Measurements from ENCODE around the gene GAPDH. TPM values are rescaled to one million over a fixed set of nuclear protein-coding genes. Genes with fewer than 3 reads are reported as not detected.
"Not testable (repeated sequence)": the region's sequence is repeated elsewhere in the genome, so short reads cannot be mapped to it uniquely, and the experiment has no call there.

GAPDH gene
- total RNA-seq, 2 donors from 2014 or later, result 311 to 476 TPM

- TF ChIP-seq POLR2A (IDR thresholded peaks at IDR 0.05) (no peak), CTCF (IDR thresholded peaks at IDR 0.05) (peak in 6 of 7 experiments; percentile 36 to 60 (median 50))
- H3K27me3 ChIP-seq, result no peaks in the 10 kb centered on the region
- 48 to 56% methylated on average over 19 to 22 of the region's 22 CpGs for WGBS, 2 donors
- H3K4me3 ChIP-seq, result no peak overlapping the region
- DNase-seq (peak; percentile 74 to 81 (median 76)), ATAC-seq (peak; percentile 60)
- intact Hi-C loops (cut with DNase I), result no loop called here
- H3K36me3 ChIP-seq (replicated peaks in 1 of 2; ENCODE audit: insufficient read depth in 1 of 2, low read depth in 2 of 2), result peaks cover under 1 to 2% of the 10 kb centered on the region in 2 donors
- peaks cover 36% of the 10 kb centered on the region for H3K4me1 ChIP-seq
- H3K27ac ChIP-seq, result peak overlapping the region in 1 of 4 donors; percentile 43
- H3K9me3 ChIP-seq, result no peaks in the 10 kb centered on the region
Measured at GRCh38 chr12:6554168-6555017, 20.1 kb downstream of the GAPDH start.

GRCh38 chr12:6555018-6555691 is 20.8 kb downstream of the GAPDH start:
- 15 to 40% methylated on average over 21 to 45 of the region's 61 CpGs for WGBS, 2 donors
- ATAC-seq (peak; percentile 1), DNase-seq (no peak)
- H3K27ac ChIP-seq, result peak overlapping the region in 1 of 4 donors; percentile 43
- H3K36me3 ChIP-seq (replicated peaks in 1 of 2; ENCODE audit: insufficient read depth in 1 of 2, low read depth in 2 of 2), result peaks cover 4 to 8% of the 10 kb centered on the region in 2 donors
- no peaks in the 10 kb centered on the region for H3K27me3 ChIP-seq
- peak overlapping the region in 1 of 2 donors; percentile 85 for H3K4me3 ChIP-seq
- intact Hi-C loops (cut with DNase I), result no loop called here
- TF ChIP-seq CTCF (IDR thresholded peaks at IDR 0.05) (no peak), POLR2A (IDR thresholded peaks at IDR 0.05) (no peak)
- H3K9me3 ChIP-seq, result no peaks in the 10 kb centered on the region
- H3K4me1 ChIP-seq, result peaks cover 36% of the 10 kb centered on the region

GRCh38 chr12:6556496-6556817 is 22.1 kb downstream of the GAPDH start:
- H3K9me3 ChIP-seq; DNase-seq; ATAC-seq; H3K27me3 ChIP-seq; H3K4me3 ChIP-seq; intact Hi-C loops (cut with DNase I); H3K27ac ChIP-seq: not testable (repeated sequence)
- 77 to 94% methylated on average over 7 of the region's 7 CpGs for WGBS, 2 donors
- peaks cover 36% of the 10 kb centered on the region for H3K4me1 ChIP-seq
- peaks cover 4 to 19% of the 10 kb centered on the region in 2 donors for H3K36me3 ChIP-seq (replicated peaks in 1 of 2; ENCODE audit: insufficient read depth in 1 of 2, low read depth in 2 of 2)

- WGBS, 2 donors, result 72 to 77% methylated on average over 3 to 4 of the region's 4 CpGs
- Histone ChIP-seq H3K36me3 (replicated peaks in 1 of 2; ENCODE audit: insufficient read depth in 1 of 2, low read depth in 2 of 2) (peaks cover 4 to 19% of the 10 kb centered on the region in 2 donors), H3K4me1 (peaks cover 35% of the 10 kb centered on the region), H3K27me3 (no peaks in the 10 kb centered on the region), H3K9me3 (no peaks in the 10 kb centered on the region), H3K27ac (no peak overlapping the region), H3K4me3 (no peak overlapping the region)
- no peak for TF ChIP-seq CTCF (IDR thresholded peaks at IDR 0.05)
- no peak for TF ChIP-seq POLR2A (IDR thresholded peaks at IDR 0.05)
- intact Hi-C loops (cut with DNase I), result no loop called here
- DNase-seq (no peak), ATAC-seq (no peak)
Measured at GRCh38 chr12:6556857-6557256, 22.5 kb downstream of the GAPDH start.

- peak in 2 of 4 donors; percentile 51 to 68 for DNase-seq
- peaks cover 29% of the 10 kb centered on the region for H3K4me1 ChIP-seq
- H3K27me3 ChIP-seq; ATAC-seq; H3K27ac ChIP-seq; H3K9me3 ChIP-seq; intact Hi-C loops (cut with DNase I); H3K4me3 ChIP-seq: not testable (repeated sequence)
- peaks cover 4 to 25% of the 10 kb centered on the region in 2 donors for H3K36me3 ChIP-seq (replicated peaks in 1 of 2; ENCODE audit: insufficient read depth in 1 of 2, low read depth in 2 of 2)
- WGBS, 2 donors, result 75 to 87% methylated on average over 14 of the region's 14 CpGs
- peak in 5 of 7 experiments; percentile 11 to 37 (median 17) for TF ChIP-seq CTCF (IDR thresholded peaks at IDR 0.05)
Measured at GRCh38 chr12:6558014-6558760, 23.9 kb downstream of the GAPDH start.

Measured in body of pancreas (tissue), 4 donors.